IMR-90 (cell line): ENCODE results near the gene S1PR3. TPM values are rescaled to one million over a fixed set of nuclear protein-coding genes. Genes with fewer than 3 reads are reported as not detected.

Source experiments
- ATAC-seq: fragments of 200-7000 bp; cut with Tn5 transposase; 2 replicates; pipeline ENCODE4 v1.9.1; 2020; ENCODE audit warnings: low read depth, mild to moderate bottlenecking, moderate library complexity
- BruUV-seq: library from RNA; stranded (reverse); fragments of 400-500 nt; replicated peaks from 2 replicates; lab custom pipeline; 2021; lab: Mats Ljungman, UMichigan
- CTCF ChIA-PET: fragments of 300-600 bp; formaldehyde crosslinking; extraction: SDS; loops from one replicate; lab custom pipeline; 2021; ENCODE audit warnings: antibody characterized with exemption; lab: Yijun Ruan, JAX
- POLR2A ChIA-PET: fragments of 300-600 bp; sonication (Branson Sonifier 250); formaldehyde crosslinking; loops from one replicate; lab custom pipeline; 2022; ENCODE audit warnings: antibody characterized with exemption; ENCODE audit not compliant: unreplicated experiment; lab: Charles Lee
- DNase-seq: peaks from one replicate; pipeline ENCODE4 v3.0.0; 2013
- H2AFZ ChIP-seq: replicated peaks from 2 replicates; pipeline ENCODE3; 2013; ENCODE audit warnings: low read length, mild to moderate bottlenecking; ENCODE audit not compliant: poor library complexity
- H2AK5ac ChIP-seq: 2 replicates; pipeline ENCODE4 v1.6.1; 2013; ENCODE audit warnings: low read depth, low read length, inconsistent platforms
- H2AK9ac ChIP-seq: replicated peaks from 2 replicates; pipeline ENCODE3; 2013; ENCODE audit warnings: mild to moderate bottlenecking, low read depth, low read length, moderate library complexity; ENCODE audit not compliant: poor library complexity
- H2BK120ac ChIP-seq: 2 replicates; pipeline ENCODE4 v1.6.1; 2013; ENCODE audit warnings: low read depth, low read length, inconsistent platforms
- H2BK15ac ChIP-seq: 3 replicates; pipeline ENCODE4 v1.6.1; 2013; ENCODE audit warnings: low read depth, low read length, inconsistent platforms
- H2BK20ac ChIP-seq: 2 replicates; pipeline ENCODE4 v1.6.1; 2013; ENCODE audit warnings: low read depth, mild to moderate bottlenecking, inconsistent platforms, low read length, moderate library complexity
- H2BK5ac ChIP-seq: 2 replicates; pipeline ENCODE4 v1.6.1; 2013; ENCODE audit warnings: mild to moderate bottlenecking, low read depth, low read length, inconsistent platforms; ENCODE audit not compliant: poor library complexity, severe bottlenecking
- H3K14ac ChIP-seq: replicated peaks from 2 replicates; pipeline ENCODE4 v1.6.1; 2013; ENCODE audit warnings: low read depth, low read length, inconsistent platforms
- H3K18ac ChIP-seq: 2 replicates; pipeline ENCODE4 v1.6.1; 2013; ENCODE audit warnings: low read depth, low read length, control low read depth
- H3K23ac ChIP-seq: 2 replicates; pipeline ENCODE4 v1.6.1; 2013; ENCODE audit warnings: low read depth, low read length, inconsistent platforms
- H3K27ac ChIP-seq: 2 replicates; pipeline ENCODE4 v1.5.1; 2013; ENCODE audit warnings: mild to moderate bottlenecking, control low read depth, low read length; ENCODE audit not compliant: insufficient read depth
- H3K27me3 ChIP-seq: 2 replicates; pipeline ENCODE4 v1.6.1; 2013; ENCODE audit warnings: low read length; ENCODE audit not compliant: control insufficient read depth, insufficient read depth
- H3K36me3 ChIP-seq: 2 replicates; pipeline ENCODE4 v1.6.1; 2013; ENCODE audit warnings: low read length, mixed read lengths; ENCODE audit not compliant: control insufficient read depth, insufficient read depth
- H3K4ac ChIP-seq: 2 replicates; pipeline ENCODE4 v1.6.1; 2013; ENCODE audit warnings: low read depth, low read length, inconsistent platforms
- H3K4me1 ChIP-seq: 2 replicates; pipeline ENCODE4 v1.6.1; 2013; ENCODE audit warnings: low read length, mixed read lengths; ENCODE audit not compliant: control insufficient read depth, insufficient read depth
- H3K4me2 ChIP-seq: 2 replicates; pipeline ENCODE4 v1.6.1; 2013; ENCODE audit warnings: low read depth, mild to moderate bottlenecking, control low read depth, low read length, moderate library complexity
- H3K4me3 ChIP-seq: 2 replicates; pipeline ENCODE4 v1.5.1; 2013; ENCODE audit warnings: low read depth, mild to moderate bottlenecking, control low read depth, low read length, moderate library complexity; ENCODE audit not compliant: insufficient read depth
- H3K56ac ChIP-seq: 2 replicates; pipeline ENCODE4 v1.6.1; 2013; ENCODE audit warnings: low read length, inconsistent platforms; ENCODE audit not compliant: insufficient read depth; ENCODE audit errors: extremely low read depth
- H3K79me1 ChIP-seq, 2 experiments: 2 replicates each; pipeline ENCODE4 v1.6.1; 2013; ENCODE audit warnings: low read length in 2 of 2, inconsistent platforms in 1 of 2, low read depth in 1 of 2
- H3K9ac ChIP-seq: 2 replicates; pipeline ENCODE4 v1.6.1; 2013; ENCODE audit warnings: low read depth, low read length, control low read depth
- H3K9me1 ChIP-seq: 2 replicates; pipeline ENCODE4 v1.6.1; 2013; ENCODE audit warnings: low read length, inconsistent platforms; ENCODE audit not compliant: insufficient read depth
- H3K9me3 ChIP-seq: 2 replicates; pipeline ENCODE4 v1.6.1; 2013; ENCODE audit warnings: low read length; ENCODE audit not compliant: control insufficient read depth, insufficient read depth
- H4K20me1 ChIP-seq: 2 replicates; pipeline ENCODE4 v1.6.1; 2013; ENCODE audit warnings: low read length, inconsistent platforms; ENCODE audit not compliant: insufficient read depth
- H4K5ac ChIP-seq: 2 replicates; pipeline ENCODE4 v1.6.1; 2013; ENCODE audit warnings: mild to moderate bottlenecking, low read depth, low read length, control low read depth
- H4K8ac ChIP-seq, 2 experiments: 2 replicates each; pipeline ENCODE4 v1.6.1; 2013; ENCODE audit warnings: low read depth in 2 of 2, low read length in 2 of 2, control low read depth in 1 of 2, inconsistent platforms in 1 of 2
- H4K91ac ChIP-seq: 2 replicates; pipeline ENCODE4 v1.6.1; 2013; ENCODE audit warnings: low read depth, low read length, inconsistent platforms; ENCODE audit not compliant: insufficient read depth
- CEBPB ChIP-seq: IDR thresholded peaks from 2 replicates; pipeline ENCODE4 v1.6.1; 2012; ENCODE audit warnings: low read depth, low read length, improper control_type of control experiment
- CTCF ChIP-seq: conservative IDR thresholded peaks from 2 replicates; pipeline ENCODE4 v1.5.1; 2012; ENCODE audit warnings: mild to moderate bottlenecking, low read depth, low read length, improper control_type of control experiment
- RAD21 ChIP-seq: IDR thresholded peaks from 2 replicates; pipeline ENCODE4 v1.6.1; 2012; ENCODE audit warnings: low read length, improper control_type of control experiment
- WGBS, 2 experiments: methylation state at CpG; one replicate each; pipeline versions ENCODE4 v1.1.5 to v1.1.7; 2013; ENCODE audit warnings: missing lambda C conversion rate in 2 of 2; ENCODE audit not compliant: insufficient read length in 1 of 2; ENCODE audit errors: extremely low coverage in 2 of 2; 5-methylcytosine and 5-hydroxymethylcytosine counted together
- dilution Hi-C: fragments of 300-500 bp; cut with HindIII; formaldehyde crosslinking; loops from one replicate; pipeline ENCODE4 v1.14.3; 2018; ENCODE audit warnings: low sequenced_read_pairs; ENCODE audit not compliant: unreplicated experiment
- in situ Hi-C: fragments of 300-500 bp; cut with MboI; formaldehyde crosslinking; loops from 3 replicates; pipeline ENCODE4 v1.14.3; 2019; ENCODE audit warnings: low sequenced_read_pairs, inconsistent platforms, mixed read lengths
- intact Hi-C: fragments of 100-400 bp; cut with micrococcal nuclease; formaldehyde crosslinking; loops from 2 replicates; pipeline ENCODE4 v1.10.0; 2022
- polyA plus RNA-seq, 3 experiments: library from polyadenylated mRNA; depleted of rRNA; stranded (reverse); fragments of >200 nt; gene quantifications; 2 replicates each; pipeline ENCODE4 v1.2.3, GENCODE V29; 2012; ENCODE audit warnings: low replicate concordance in 1 of 3
- total RNA-seq: library from RNA; depleted of rRNA; stranded (reverse); fragments of >200 nt; gene quantifications from 2 replicates; pipeline ENCODE4 v1.2.3, GENCODE V29; 2012

Gene S1PR3
- total and polyA plus RNA-seq, 2 of the 4 experiments (the other 2 are of a cell fraction) = 28.4 to 28.7 TPM

- H4K91ac ChIP-seq = no peak overlapping the region
- in situ Hi-C loops = loop anchor here (10.0 kb wide), 1 partner anchor 224 kb away; no protein-coding TSS in a partner anchor
- no peak overlapping the region for H2AK9ac ChIP-seq
- H3K4me2 ChIP-seq = no peak overlapping the region; the same call in 1 of the 2 replicates
- no TSS peak for BruUV-seq
- H2BK120ac ChIP-seq = no peak overlapping the region
- H2BK5ac ChIP-seq = no peak overlapping the region
- ChIA-PET CTCF (no interaction called here), POLR2A (no interaction called here)
- no peak overlapping the region for H2BK15ac ChIP-seq
- H4K5ac ChIP-seq = no peak overlapping the region
- H3K27ac ChIP-seq = no peak overlapping the region
- H2AK5ac ChIP-seq = no peak overlapping the region; the same call in 1 of the 2 replicates
- no peak overlapping the region for H3K18ac ChIP-seq
- 17% methylated on average over 1 of the region's 2 CpGs; no CpG with 5 or more reads in 1 of the 2 experiments for WGBS, 2 experiments
- no peak overlapping the region for H3K56ac ChIP-seq
- H3K9me3 ChIP-seq = no peaks in the 10 kb centered on the region
- peaks cover 27% of the 10 kb centered on the region for H3K9me1 ChIP-seq
- H4K20me1 ChIP-seq = peaks cover 10% of the 10 kb centered on the region
- peak overlapping the region; percentile 24 for H2AFZ ChIP-seq
- no peak overlapping the region; a peak in 1 of 4 replicates for H4K8ac ChIP-seq
- H3K36me3 ChIP-seq = peaks cover 53% of the 10 kb centered on the region
- peak overlapping the region; percentile 65; the same call in 1 of the 2 replicates for H3K4ac ChIP-seq
- no peaks in the 10 kb centered on the region for H3K27me3 ChIP-seq
- H3K4me1 ChIP-seq = peaks cover 27% of the 10 kb centered on the region
- H2BK20ac ChIP-seq = no peak overlapping the region
- no peak overlapping the region for H3K9ac ChIP-seq
- dilution Hi-C loops = loop anchor here (25.0 kb wide), 1 partner anchor 361 kb away; no protein-coding TSS in a partner anchor
- TF ChIP-seq CTCF = no peak
- TF ChIP-seq CEBPB = 0 out of 2 replicates have a peak, but pooled peaks have one; percentile 9
- TF ChIP-seq RAD21 = no peak
- no peak overlapping the region for H3K14ac ChIP-seq
- peaks cover 30 to 61% of the 10 kb centered on the region in 2 experiments for H3K79me1 ChIP-seq
- H3K23ac ChIP-seq = no peak overlapping the region
- intact Hi-C loops = no loop called here
- no peak for DNase-seq
- ATAC-seq = no peak
- no peak overlapping the region for H3K4me3 ChIP-seq
These were observed 7.2 kb downstream of the S1PR3 start for GRCh38 chr9:88998503-88998902.
